HEK293 (cell line): Measurements from ENCODE around the gene PIK3R5.

Experiments
- CTCF ChIA-PET: fragments of 350-600 bp; formaldehyde crosslinking; extraction: SDS; loops from one replicate; lab custom pipeline; 2021; ENCODE audit warnings: antibody characterized with exemption; lab: Yijun Ruan, JAX
- POLR2A ChIA-PET: fragments of 300-600 bp; formaldehyde crosslinking; extraction: SDS; loops from one replicate; lab custom pipeline; 2020; ENCODE audit warnings: antibody characterized with exemption, inconsistent platforms; lab: Yijun Ruan, JAX
- H3K27ac ChIP-seq: fragments of 200-500 bp; sonication (Bioruptor generic); 2 replicates; pipeline ENCODE4 v1.5.1; 2014; ENCODE audit warnings: low read depth, low read length, control low read depth, inconsistent platforms; ENCODE audit errors: extremely low read depth
- H3K36me3 ChIP-seq, 2 experiments: fragments of 200-500 bp in 1 of 2; sonication (Bioruptor generic) in 1 of 2; 1 replicate in 1 of 2; 2 replicates in 1 of 2; pipeline ENCODE4 v1.5.1; 2014 to 2017; ENCODE audit warnings: inconsistent platforms in 2 of 2, low read length in 2 of 2; ENCODE audit not compliant: control insufficient read depth in 2 of 2, insufficient read depth in 1 of 2
- H3K4me1 ChIP-seq: fragments of 200-500 bp; sonication (Bioruptor generic); 2 replicates; pipeline ENCODE4 v1.5.1; 2014; ENCODE audit warnings: mild to moderate bottlenecking, low read length, inconsistent platforms; ENCODE audit not compliant: control insufficient read depth, insufficient read depth
- H3K4me3 ChIP-seq: 2 replicates; pipeline ENCODE4 v1.5.1; 2011; ENCODE audit warnings: low read depth, mild to moderate bottlenecking, control low read depth, low read length, moderate library complexity
- H3K9me3 ChIP-seq: fragments of 200-500 bp; sonication (Bioruptor generic); 2 replicates; pipeline ENCODE4 v1.5.1; 2014; ENCODE audit warnings: low read depth, low read length, inconsistent platforms; ENCODE audit not compliant: control insufficient read depth, insufficient read depth
- BCL11A ChIP-seq: fragments of 450-650 bp; formaldehyde crosslinking; IDR thresholded peaks from 2 replicates; pipeline ENCODE4 v1.5.1; 2016; ENCODE audit warnings: low read depth, missing biosample characterization, missing genetic modification characterization
- FEZF1 ChIP-seq: fragments of 450-650 bp; formaldehyde crosslinking; IDR thresholded peaks from 2 replicates; pipeline ENCODE4 v1.5.1; 2016; ENCODE audit warnings: missing biosample characterization, missing genetic modification characterization
- MZF1 ChIP-seq: fragments of 450-650 bp; formaldehyde crosslinking; IDR thresholded peaks from 2 replicates; pipeline ENCODE4 v1.5.1; 2017; ENCODE audit warnings: missing biosample characterization, missing genetic modification characterization, borderline replicate concordance
- YY2 ChIP-seq: fragments of 450-650 bp; formaldehyde crosslinking; IDR thresholded peaks from 2 replicates; pipeline ENCODE4 v1.5.1; 2016; ENCODE audit warnings: missing biosample characterization, missing genetic modification characterization
- ZNF138 ChIP-seq: fragments of 450-650 bp; formaldehyde crosslinking; IDR thresholded peaks from 2 replicates; pipeline ENCODE4 v1.5.1; 2016; ENCODE audit warnings: missing biosample characterization, missing genetic modification characterization, borderline replicate concordance
- ZNF155 ChIP-seq: fragments of 450-650 bp; formaldehyde crosslinking; IDR thresholded peaks from 2 replicates; pipeline ENCODE4 v1.5.1; 2016; ENCODE audit warnings: missing biosample characterization, missing genetic modification characterization
- ZNF174 ChIP-seq: fragments of 450-650 bp; formaldehyde crosslinking; IDR thresholded peaks from 2 replicates; pipeline ENCODE4 v1.5.0; 2017; ENCODE audit warnings: missing biosample characterization, mild to moderate bottlenecking, missing genetic modification characterization
- ZNF202 ChIP-seq: fragments of 450-650 bp; formaldehyde crosslinking; IDR thresholded peaks from 2 replicates; pipeline ENCODE4 v1.5.1; 2016; ENCODE audit warnings: missing biosample characterization, missing genetic modification characterization, borderline replicate concordance
- ZNF354C ChIP-seq: fragments of 450-650 bp; formaldehyde crosslinking; IDR thresholded peaks from 2 replicates; pipeline ENCODE4 v1.5.1; 2016; ENCODE audit warnings: missing biosample characterization, missing genetic modification characterization, low read depth, borderline replicate concordance
- ZNF426 ChIP-seq: fragments of 450-650 bp; formaldehyde crosslinking; IDR thresholded peaks from 2 replicates; pipeline ENCODE4 v1.5.1; 2017; ENCODE audit warnings: missing biosample characterization, missing genetic modification characterization, mild to moderate bottlenecking, inconsistent platforms, moderate library complexity
- ZNF433 ChIP-seq: fragments of 450-650 bp; formaldehyde crosslinking; IDR thresholded peaks from 2 replicates; pipeline ENCODE4 v1.5.1; 2016; ENCODE audit warnings: missing biosample characterization, missing genetic modification characterization, low read depth
- ZNF529 ChIP-seq: fragments of 450-650 bp; formaldehyde crosslinking; IDR thresholded peaks from 2 replicates; pipeline ENCODE4 v1.5.1; 2017; ENCODE audit warnings: missing genetic modification characterization, missing biosample characterization; ENCODE audit not compliant: insufficient replicate concordance
- ZNF548 ChIP-seq: fragments of 450-650 bp; formaldehyde crosslinking; IDR thresholded peaks from 2 replicates; pipeline ENCODE4 v1.5.1; 2016; ENCODE audit warnings: missing biosample characterization, missing genetic modification characterization
- ZNF623 ChIP-seq: fragments of 450-650 bp; formaldehyde crosslinking; IDR thresholded peaks from 2 replicates; pipeline ENCODE4 v1.5.1; 2016; ENCODE audit warnings: missing biosample characterization, missing genetic modification characterization
- ZNF629 ChIP-seq: fragments of 450-650 bp; formaldehyde crosslinking; IDR thresholded peaks from 2 replicates; pipeline ENCODE4 v1.5.1; 2017; ENCODE audit warnings: missing biosample characterization, missing genetic modification characterization
- ZNF654 ChIP-seq: fragments of 450-650 bp; formaldehyde crosslinking; IDR thresholded peaks from 2 replicates; pipeline ENCODE4 v1.5.1; 2016; ENCODE audit warnings: low read depth, missing biosample characterization, missing genetic modification characterization
- ZNF664 ChIP-seq: fragments of 450-650 bp; formaldehyde crosslinking; IDR thresholded peaks from 2 replicates; pipeline ENCODE4 v1.5.1; 2016; ENCODE audit warnings: missing biosample characterization, missing genetic modification characterization
- TF ChIP-seq, protein P1 (sequence below): fragments of 450-650 bp; formaldehyde crosslinking; conservative IDR thresholded peaks from 2 replicates; pipeline ENCODE4 v1.5.1; 2016; ENCODE audit warnings: low read depth, missing biosample characterization, missing genetic modification characterization
- TF ChIP-seq, protein P2 (sequence below): fragments of 450-650 bp; formaldehyde crosslinking; IDR thresholded peaks from 2 replicates; pipeline ENCODE4 v1.5.1; 2016; ENCODE audit warnings: missing biosample characterization, missing genetic modification characterization, low read depth
- TF ChIP-seq, protein P3 (sequence below): fragments of 450-650 bp; formaldehyde crosslinking; IDR thresholded peaks from 2 replicates; pipeline ENCODE4 v1.5.1; 2016; ENCODE audit warnings: missing biosample characterization, missing genetic modification characterization
- TF ChIP-seq, protein P4 (sequence below): fragments of 450-650 bp; formaldehyde crosslinking; IDR thresholded peaks from 2 replicates; pipeline ENCODE4 v1.5.1; 2016; ENCODE audit warnings: missing biosample characterization, missing genetic modification characterization, borderline replicate concordance

Gene PIK3R5

DNA sequence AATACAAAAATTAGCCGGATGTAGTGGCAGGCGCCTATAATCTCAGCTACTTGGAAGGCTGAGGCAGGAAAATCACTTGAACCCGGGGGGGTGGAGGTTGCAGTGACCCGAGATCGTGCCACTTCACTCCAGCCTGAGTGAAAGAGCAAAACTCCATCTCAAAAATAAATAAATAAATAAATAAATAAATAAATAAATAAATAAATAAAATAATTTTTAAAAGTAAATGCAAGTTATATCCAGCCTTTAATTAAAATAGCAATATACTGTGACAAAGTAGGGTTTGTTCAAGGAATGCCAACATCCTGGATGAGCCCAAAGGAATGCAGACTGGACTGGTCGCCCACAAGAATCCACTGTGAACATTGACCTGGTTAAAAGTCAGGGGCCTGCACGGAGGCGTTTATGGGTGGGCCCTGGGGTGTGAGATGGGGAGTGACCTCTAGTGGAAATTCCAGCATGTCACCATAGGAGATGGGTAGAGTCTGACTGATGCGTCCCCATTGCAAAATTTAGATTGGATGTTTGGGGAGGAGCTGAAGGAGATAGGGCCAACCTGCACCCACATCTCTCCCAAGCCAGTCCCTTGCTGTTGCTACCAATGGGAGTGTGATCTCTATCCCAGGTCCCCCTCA, 9.7 kb upstream of the PIK3R5 start:
- ChIA-PET POLR2A (no interaction called here), CTCF (interaction anchor here (0.8 to 1.3 kb wide), 3 partner anchors 19 to 23 kb away, joined by 3 to 4 read pairs (median 3); no protein-coding TSS in a partner anchor)
- Histone ChIP-seq H3K9me3 (no peaks in the 10 kb centered on the region), H3K4me1 (peaks cover 6% of the 10 kb centered on the region; the same call in 1 of the 2 replicates), H3K36me3 (no peaks in the 10 kb centered on the region), H3K4me3 (no peak overlapping the region), H3K27ac (no peak overlapping the region)
- TF ChIP-seq, protein P1, sequence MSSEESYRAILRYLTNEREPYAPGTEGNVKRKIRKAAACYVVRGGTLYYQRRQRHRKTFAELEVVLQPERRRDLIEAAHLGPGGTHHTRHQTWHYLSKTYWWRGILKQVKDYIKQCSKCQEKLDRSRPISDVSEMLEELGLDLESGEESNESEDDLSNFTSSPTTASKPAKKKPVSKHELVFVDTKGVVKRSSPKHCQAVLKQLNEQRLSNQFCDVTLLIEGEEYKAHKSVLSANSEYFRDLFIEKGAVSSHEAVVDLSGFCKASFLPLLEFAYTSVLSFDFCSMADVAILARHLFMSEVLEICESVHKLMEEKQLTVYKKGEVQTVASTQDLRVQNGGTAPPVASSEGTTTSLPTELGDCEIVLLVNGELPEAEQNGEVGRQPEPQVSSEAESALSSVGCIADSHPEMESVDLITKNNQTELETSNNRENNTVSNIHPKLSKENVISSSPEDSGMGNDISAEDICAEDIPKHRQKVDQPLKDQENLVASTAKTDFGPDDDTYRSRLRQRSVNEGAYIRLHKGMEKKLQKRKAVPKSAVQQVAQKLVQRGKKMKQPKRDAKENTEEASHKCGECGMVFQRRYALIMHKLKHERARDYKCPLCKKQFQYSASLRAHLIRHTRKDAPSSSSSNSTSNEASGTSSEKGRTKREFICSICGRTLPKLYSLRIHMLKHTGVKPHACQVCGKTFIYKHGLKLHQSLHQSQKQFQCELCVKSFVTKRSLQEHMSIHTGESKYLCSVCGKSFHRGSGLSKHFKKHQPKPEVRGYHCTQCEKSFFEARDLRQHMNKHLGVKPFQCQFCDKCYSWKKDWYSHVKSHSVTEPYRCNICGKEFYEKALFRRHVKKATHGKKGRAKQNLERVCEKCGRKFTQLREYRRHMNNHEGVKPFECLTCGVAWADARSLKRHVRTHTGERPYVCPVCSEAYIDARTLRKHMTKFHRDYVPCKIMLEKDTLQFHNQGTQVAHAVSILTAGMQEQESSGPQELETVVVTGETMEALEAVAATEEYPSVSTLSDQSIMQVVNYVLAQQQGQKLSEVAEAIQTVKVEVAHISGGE (tag by site-specific recombination), result peak; percentile 83
- TF ChIP-seq YY2 (tag by site-specific recombination), result no peak
- TF ChIP-seq ZNF629, result peak; percentile 29; the same call in 1 of the 2 replicates
- no peak for TF ChIP-seq ZNF548 (tag by site-specific recombination)
- TF ChIP-seq, protein P2, sequence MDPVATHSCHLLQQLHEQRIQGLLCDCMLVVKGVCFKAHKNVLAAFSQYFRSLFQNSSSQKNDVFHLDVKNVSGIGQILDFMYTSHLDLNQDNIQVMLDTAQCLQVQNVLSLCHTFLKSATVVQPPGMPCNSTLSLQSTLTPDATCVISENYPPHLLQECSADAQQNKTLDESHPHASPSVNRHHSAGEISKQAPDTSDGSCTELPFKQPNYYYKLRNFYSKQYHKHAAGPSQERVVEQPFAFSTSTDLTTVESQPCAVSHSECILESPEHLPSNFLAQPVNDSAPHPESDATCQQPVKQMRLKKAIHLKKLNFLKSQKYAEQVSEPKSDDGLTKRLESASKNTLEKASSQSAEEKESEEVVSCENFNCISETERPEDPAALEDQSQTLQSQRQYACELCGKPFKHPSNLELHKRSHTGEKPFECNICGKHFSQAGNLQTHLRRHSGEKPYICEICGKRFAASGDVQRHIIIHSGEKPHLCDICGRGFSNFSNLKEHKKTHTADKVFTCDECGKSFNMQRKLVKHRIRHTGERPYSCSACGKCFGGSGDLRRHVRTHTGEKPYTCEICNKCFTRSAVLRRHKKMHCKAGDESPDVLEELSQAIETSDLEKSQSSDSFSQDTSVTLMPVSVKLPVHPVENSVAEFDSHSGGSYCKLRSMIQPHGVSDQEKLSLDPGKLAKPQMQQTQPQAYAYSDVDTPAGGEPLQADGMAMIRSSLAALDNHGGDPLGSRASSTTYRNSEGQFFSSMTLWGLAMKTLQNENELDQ (tag by site-specific recombination), result no peak
- TF ChIP-seq, protein P3, sequence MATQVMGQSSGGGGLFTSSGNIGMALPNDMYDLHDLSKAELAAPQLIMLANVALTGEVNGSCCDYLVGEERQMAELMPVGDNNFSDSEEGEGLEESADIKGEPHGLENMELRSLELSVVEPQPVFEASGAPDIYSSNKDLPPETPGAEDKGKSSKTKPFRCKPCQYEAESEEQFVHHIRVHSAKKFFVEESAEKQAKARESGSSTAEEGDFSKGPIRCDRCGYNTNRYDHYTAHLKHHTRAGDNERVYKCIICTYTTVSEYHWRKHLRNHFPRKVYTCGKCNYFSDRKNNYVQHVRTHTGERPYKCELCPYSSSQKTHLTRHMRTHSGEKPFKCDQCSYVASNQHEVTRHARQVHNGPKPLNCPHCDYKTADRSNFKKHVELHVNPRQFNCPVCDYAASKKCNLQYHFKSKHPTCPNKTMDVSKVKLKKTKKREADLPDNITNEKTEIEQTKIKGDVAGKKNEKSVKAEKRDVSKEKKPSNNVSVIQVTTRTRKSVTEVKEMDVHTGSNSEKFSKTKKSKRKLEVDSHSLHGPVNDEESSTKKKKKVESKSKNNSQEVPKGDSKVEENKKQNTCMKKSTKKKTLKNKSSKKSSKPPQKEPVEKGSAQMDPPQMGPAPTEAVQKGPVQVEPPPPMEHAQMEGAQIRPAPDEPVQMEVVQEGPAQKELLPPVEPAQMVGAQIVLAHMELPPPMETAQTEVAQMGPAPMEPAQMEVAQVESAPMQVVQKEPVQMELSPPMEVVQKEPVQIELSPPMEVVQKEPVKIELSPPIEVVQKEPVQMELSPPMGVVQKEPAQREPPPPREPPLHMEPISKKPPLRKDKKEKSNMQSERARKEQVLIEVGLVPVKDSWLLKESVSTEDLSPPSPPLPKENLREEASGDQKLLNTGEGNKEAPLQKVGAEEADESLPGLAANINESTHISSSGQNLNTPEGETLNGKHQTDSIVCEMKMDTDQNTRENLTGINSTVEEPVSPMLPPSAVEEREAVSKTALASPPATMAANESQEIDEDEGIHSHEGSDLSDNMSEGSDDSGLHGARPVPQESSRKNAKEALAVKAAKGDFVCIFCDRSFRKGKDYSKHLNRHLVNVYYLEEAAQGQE (tag by site-specific recombination), result peak; percentile 42; the same call in 1 of the 2 replicates
- no peak for TF ChIP-seq BCL11A
- TF ChIP-seq ZNF426, result peak; percentile 84
- peak; percentile 19; the same call in 1 of the 2 replicates for TF ChIP-seq ZNF654 (tag by site-specific recombination)
- no peak for TF ChIP-seq FEZF1 (tag by site-specific recombination)
- peak; percentile 76 for TF ChIP-seq ZNF623 (tag by site-specific recombination)
- 0 out of 2 replicates have a peak, but pooled peaks have one; percentile 45 for TF ChIP-seq ZNF202
- 0 out of 2 replicates have a peak, but pooled peaks have one; percentile 48 for TF ChIP-seq ZNF138 (tag by site-specific recombination)
- TF ChIP-seq MZF1 (tag by site-specific recombination), result no peak
- peak; percentile 58 for TF ChIP-seq ZNF664 (tag by site-specific recombination)
- no peak for TF ChIP-seq ZNF155 (tag by site-specific recombination)
- no peak for TF ChIP-seq ZNF174 (tag by site-specific recombination)
- no peak for TF ChIP-seq ZNF354C
- TF ChIP-seq, protein P4, sequence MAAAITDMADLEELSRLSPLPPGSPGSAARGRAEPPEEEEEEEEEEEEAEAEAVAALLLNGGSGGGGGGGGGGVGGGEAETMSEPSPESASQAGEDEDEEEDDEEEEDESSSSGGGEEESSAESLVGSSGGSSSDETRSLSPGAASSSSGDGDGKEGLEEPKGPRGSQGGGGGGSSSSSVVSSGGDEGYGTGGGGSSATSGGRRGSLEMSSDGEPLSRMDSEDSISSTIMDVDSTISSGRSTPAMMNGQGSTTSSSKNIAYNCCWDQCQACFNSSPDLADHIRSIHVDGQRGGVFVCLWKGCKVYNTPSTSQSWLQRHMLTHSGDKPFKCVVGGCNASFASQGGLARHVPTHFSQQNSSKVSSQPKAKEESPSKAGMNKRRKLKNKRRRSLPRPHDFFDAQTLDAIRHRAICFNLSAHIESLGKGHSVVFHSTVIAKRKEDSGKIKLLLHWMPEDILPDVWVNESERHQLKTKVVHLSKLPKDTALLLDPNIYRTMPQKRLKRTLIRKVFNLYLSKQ (tag by site-specific recombination), result peak; percentile 40; the same call in 1 of the 2 replicates
- 0 out of 2 replicates have a peak, but pooled peaks have one; percentile 17 for TF ChIP-seq ZNF433 (tag by site-specific recombination)
- peak; percentile 30 for TF ChIP-seq ZNF529 (tag by site-specific recombination)
